GM12891 (cell line): ENCODE measurements around the gene ANO5.

Experiments used
- POLR2A ChIP-seq: IDR thresholded peaks from 2 replicates; pipeline ENCODE4 v1.6.1; 2011; ENCODE audit warnings: low read depth, low read length, control low read depth
- POLR2AphosphoS5 ChIP-seq: IDR thresholded peaks from 2 replicates; pipeline ENCODE4 v1.6.1; 2011; ENCODE audit warnings: low read depth, low read length, control low read depth
- SPI1 ChIP-seq: IDR thresholded peaks from 2 replicates; pipeline ENCODE4 v1.6.1; 2011; ENCODE audit warnings: low read depth, low read length, control low read depth

- no peak for TF ChIP-seq POLR2A
- TF ChIP-seq SPI1 = no peak
- no peak for TF ChIP-seq POLR2AphosphoS5
Observed at GRCh38 chr11:22302368-22302767, 109.5 kb downstream of the ANO5 start.
